AG09319 (cell line): Measurements from ENCODE around the gene IQGAP2.

Experiments
- DNase-seq: peaks from one replicate; pipeline ENCODE4 v3.0.0-alpha.2; 2010; ENCODE audit warnings: low read depth; ENCODE audit errors: extremely low read depth
- TF ChIP-seq, protein P1 (sequence below): IDR thresholded peaks from 2 replicates; pipeline ENCODE4 v1.5.1; 2011; ENCODE audit warnings: low read depth, mild to moderate bottlenecking, inconsistent platforms, low read length, moderate library complexity

IQGAP2 gene

DNA sequence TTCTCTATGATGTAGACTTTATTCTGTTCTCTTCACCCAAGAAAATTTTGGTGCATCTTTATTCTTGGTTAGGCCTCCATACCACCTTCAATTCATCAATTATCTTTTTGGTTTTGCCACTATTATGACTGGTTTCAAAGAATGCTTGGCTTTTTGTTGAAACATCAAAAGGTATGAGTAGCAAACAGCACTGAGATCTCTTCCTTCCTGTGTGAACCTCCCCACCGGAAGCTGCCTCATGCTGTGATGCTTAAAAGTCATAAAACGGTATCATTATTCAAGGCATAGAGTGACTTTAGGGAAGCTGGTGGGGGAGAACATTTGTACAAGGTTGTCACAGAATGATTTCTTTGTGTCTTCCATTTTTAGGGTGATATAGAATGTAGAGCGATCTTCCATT is 70.6 kb downstream of the IQGAP2 start:
- DNase-seq = no peak
- TF ChIP-seq, protein P1, sequence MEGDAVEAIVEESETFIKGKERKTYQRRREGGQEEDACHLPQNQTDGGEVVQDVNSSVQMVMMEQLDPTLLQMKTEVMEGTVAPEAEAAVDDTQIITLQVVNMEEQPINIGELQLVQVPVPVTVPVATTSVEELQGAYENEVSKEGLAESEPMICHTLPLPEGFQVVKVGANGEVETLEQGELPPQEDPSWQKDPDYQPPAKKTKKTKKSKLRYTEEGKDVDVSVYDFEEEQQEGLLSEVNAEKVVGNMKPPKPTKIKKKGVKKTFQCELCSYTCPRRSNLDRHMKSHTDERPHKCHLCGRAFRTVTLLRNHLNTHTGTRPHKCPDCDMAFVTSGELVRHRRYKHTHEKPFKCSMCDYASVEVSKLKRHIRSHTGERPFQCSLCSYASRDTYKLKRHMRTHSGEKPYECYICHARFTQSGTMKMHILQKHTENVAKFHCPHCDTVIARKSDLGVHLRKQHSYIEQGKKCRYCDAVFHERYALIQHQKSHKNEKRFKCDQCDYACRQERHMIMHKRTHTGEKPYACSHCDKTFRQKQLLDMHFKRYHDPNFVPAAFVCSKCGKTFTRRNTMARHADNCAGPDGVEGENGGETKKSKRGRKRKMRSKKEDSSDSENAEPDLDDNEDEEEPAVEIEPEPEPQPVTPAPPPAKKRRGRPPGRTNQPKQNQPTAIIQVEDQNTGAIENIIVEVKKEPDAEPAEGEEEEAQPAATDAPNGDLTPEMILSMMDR = no peak

DNA sequence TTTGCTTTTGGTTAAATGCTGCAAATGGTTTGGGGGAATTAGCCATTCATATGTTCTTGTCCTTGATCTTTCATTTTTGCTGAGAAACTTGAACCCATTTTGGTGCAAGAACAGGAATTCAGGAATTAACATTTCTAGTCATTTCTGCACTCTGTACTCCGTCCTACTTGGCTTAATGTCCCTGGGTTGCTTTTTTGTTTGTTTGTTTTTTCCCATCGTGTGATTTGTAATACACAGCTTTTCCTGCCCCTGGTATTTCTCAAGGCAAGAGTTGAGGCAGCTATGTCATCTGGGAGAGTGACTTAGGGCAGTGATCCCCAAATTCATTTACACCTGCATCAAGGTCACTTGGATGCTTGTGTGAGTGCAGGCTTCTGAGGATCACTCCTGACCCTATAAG is 71.3 kb downstream of the IQGAP2 start:
- TF ChIP-seq, protein P1 = no peak
- DNase-seq = no peak

DNA sequence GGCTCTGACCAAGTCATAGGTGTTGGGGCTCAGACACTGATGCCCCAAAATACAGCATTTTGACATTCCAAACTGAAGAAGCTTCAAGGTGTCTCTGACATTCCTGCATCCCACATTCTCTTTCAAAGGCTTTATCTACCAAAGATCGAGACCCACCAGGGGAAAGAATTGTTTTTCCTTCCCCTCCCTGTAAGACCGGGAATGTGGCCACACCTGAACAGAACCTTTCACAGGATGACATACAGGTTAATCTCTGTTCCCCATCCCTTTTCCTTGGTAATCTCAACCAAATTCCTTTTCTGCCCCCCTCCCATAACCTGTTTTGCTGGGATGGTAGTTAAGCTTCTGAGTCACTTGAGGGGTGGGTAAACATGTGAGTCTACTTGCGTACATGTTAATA is 72.3 kb downstream of the IQGAP2 start:
- no peak for DNase-seq
- TF ChIP-seq, protein P1 = no peak

DNA sequence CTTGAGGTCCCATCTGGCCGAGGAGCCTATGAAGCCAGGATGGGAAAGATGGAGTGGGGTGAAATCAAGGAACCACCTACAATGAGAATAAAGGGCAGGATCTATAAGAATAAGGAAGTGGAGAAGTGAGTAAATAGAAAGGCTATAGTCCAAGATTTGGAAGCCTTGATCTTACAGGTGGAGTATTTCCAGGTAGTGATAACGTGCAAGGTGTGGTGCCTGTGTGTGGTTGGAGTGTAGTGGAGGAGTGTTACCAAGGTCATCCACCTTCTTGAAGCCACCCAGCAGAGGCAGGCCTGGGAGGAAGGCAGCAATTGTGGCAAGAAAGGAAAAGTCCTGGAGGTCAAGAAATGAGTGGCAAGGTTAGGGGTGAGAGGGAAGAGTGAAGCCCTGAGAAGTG is 72.9 kb downstream of the IQGAP2 start:
- no peak for DNase-seq
- TF ChIP-seq, protein P1 = no peak

DNA sequence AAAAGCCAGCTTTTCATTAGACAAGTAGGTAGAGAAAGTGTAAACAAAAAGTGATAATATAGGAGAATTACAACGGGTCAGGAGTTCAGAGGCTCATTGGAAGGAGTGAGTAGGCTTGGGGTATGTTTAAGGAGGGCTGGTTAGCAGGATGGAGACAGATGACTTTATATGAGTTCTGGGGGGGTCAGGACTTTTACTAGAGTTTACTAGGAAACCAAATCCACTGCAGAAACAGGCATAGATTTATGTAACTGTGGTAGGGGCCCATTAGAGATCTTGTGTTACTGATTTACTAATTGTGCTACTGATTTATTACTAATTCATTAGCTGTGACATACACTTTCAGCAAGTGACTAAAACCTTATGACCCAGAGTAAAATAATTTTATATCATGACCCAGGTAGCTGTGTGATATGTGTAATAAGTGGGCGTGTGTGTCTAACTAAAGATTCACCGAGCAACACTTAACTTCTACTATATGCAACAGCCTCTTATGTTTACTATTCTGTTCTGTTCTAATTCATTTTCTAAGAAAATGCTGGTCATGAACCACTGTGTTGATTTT is 73.5 kb downstream of the IQGAP2 start:
- no peak for DNase-seq
- TF ChIP-seq, protein P1 = no peak

DNA sequence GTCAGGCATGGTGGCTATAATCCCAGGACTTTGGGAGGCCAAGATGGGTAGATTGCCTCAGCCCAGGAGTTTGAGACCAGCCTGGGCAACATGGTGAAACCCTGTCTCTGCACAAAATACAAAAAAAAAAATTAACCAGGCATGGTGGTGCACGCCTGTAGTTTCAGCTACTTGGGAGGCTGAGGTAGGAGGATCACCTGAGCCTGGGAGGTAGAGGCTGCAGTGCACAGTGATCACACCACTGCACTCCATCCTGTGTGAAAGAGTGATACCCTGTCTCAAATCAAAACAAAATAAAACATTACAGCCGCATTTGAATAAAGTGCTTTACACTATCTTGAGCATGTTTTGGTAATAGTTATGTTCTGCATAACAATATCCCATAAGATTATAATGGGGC is 74.0 kb downstream of the IQGAP2 start:
- TF ChIP-seq, protein P1 = no peak
- no peak for DNase-seq

DNA sequence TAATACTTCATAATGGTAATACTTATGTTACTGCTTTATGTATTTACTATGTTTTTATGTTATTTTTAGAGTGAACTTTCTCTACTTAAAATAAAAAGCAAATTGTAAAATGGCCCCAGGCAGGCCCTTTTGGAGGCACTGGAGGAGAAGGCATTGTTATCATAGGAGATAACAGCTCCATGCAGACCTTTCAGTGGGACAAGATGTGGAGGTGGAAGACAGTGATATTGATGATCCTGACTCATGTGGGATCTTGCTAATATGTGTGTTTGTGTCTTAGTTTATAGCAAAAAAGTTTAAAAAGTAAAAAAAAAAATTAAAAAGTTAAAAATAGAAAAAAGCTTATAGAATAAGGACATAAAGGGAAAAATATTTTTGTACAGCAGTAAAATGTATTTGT is 74.5 kb downstream of the IQGAP2 start:
- DNase-seq = no peak
- TF ChIP-seq, protein P1 = no peak
